MM.1S (cell line): ENCODE data around the gene ARL5B.

ENCODE experiments used
- DNase-seq: peaks from one replicate; pipeline ENCODE4 v3.0.0-alpha.2; 2015
- H2AFZ ChIP-seq: fragments of 300-600 bp; sonication (generic); 2 replicates; pipeline ENCODE4 v1.6.0; 2016; ENCODE audit warnings: antibody characterized with exemption, low read length
- H3F3A ChIP-seq: fragments of 300-600 bp; sonication (generic); 2 replicates; pipeline ENCODE4 v1.6.1; 2016; ENCODE audit warnings: mild to moderate bottlenecking, antibody characterized with exemption, low read length, moderate library complexity, mixed read lengths; ENCODE audit not compliant: insufficient read depth
- H3K27ac ChIP-seq: fragments of 300-600 bp; sonication (generic); 2 replicates; pipeline ENCODE4 v1.5.1; 2016; ENCODE audit warnings: mild to moderate bottlenecking, low read length
- H3K27me3 ChIP-seq: fragments of 300-600 bp; sonication (generic); replicated peaks from 2 replicates; pipeline ENCODE4 v1.6.0; 2016; ENCODE audit warnings: low read length; ENCODE audit not compliant: insufficient read depth
- H3K36me3 ChIP-seq: fragments of 300-600 bp; sonication (generic); replicated peaks from 2 replicates; pipeline ENCODE4 v1.6.1; 2016; ENCODE audit warnings: mild to moderate bottlenecking, low read length, mixed read lengths; ENCODE audit not compliant: insufficient read depth
- H3K4me1 ChIP-seq: fragments of 300-600 bp; sonication (generic); 2 replicates; pipeline ENCODE4 v1.6.1; 2016; ENCODE audit warnings: low read length, mixed read lengths
- H3K4me2 ChIP-seq: fragments of 300-600 bp; sonication (generic); 2 replicates; pipeline ENCODE4 v1.6.0; 2016; ENCODE audit warnings: low read depth, low read length
- H3K4me3 ChIP-seq: fragments of 300-600 bp; sonication (generic); 2 replicates; pipeline ENCODE4 v1.5.1; 2016; ENCODE audit warnings: low read length, mixed read lengths
- H3K79me2 ChIP-seq: fragments of 300-600 bp; sonication (generic); 2 replicates; pipeline ENCODE4 v1.6.1; 2016; ENCODE audit warnings: mixed run types, low read length, mixed read lengths
- H3K9ac ChIP-seq: fragments of 300-600 bp; sonication (generic); 2 replicates; pipeline ENCODE4 v1.6.1; 2016; ENCODE audit warnings: low read length, mixed read lengths
- H3K9me2 ChIP-seq: fragments of 300-600 bp; sonication (generic); replicated peaks from 2 replicates; pipeline ENCODE4 v1.6.1; 2016; ENCODE audit warnings: mild to moderate bottlenecking, low read length, mixed read lengths; ENCODE audit not compliant: insufficient read depth
- H3K9me3 ChIP-seq: fragments of 300-600 bp; sonication (generic); replicated peaks from 2 replicates; pipeline ENCODE4 v1.6.1; 2016; ENCODE audit warnings: mild to moderate bottlenecking, low read length, mixed read lengths; ENCODE audit not compliant: insufficient read depth
- H4K20me1 ChIP-seq: fragments of 300-600 bp; sonication (generic); 2 replicates; pipeline ENCODE4 v1.6.1; 2016; ENCODE audit warnings: mild to moderate bottlenecking, low read length, moderate library complexity, mixed read lengths; ENCODE audit not compliant: insufficient read depth
- EZH2 ChIP-seq: fragments of 300-600 bp; sonication (generic); optimal IDR thresholded peaks from 2 replicates; pipeline ENCODE3; 2017; ENCODE audit warnings: low read depth, mild to moderate bottlenecking, antibody characterized with exemption, low read length, mixed read lengths
- EZH2phosphoT487 ChIP-seq: fragments of 300-600 bp; sonication (generic); IDR thresholded peaks from 2 replicates; pipeline ENCODE4 v1.6.1; 2018; ENCODE audit warnings: antibody characterized with exemption, low read length
- TF ChIP-seq, protein P1 (sequence below): fragments of 300-600 bp; sonication (generic); IDR thresholded peaks from 2 replicates; pipeline ENCODE4 v1.5.1; 2016; ENCODE audit warnings: antibody characterized with exemption, low read length, mixed read lengths

Gene ARL5B

DNA sequence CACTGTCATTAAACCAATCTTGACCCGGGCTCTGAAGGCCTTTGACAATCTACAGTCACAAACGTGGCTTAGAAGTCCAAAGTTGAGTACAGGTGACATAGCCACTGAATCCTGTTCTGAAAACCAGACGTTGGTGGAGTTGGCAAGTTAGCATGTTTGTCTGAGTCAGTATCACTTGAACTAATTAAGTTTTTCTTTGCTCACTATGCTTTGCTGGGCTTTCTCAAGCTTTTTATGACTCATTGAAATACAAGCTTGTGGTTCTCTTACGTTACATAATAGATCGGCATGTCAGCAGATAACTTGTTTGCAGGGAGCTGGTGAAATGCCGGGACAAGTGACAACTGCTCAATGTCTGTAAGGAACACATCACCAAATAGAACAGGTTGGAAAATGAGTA, 53.8 kb downstream of the ARL5B start:
- H3K27me3 ChIP-seq = no peaks in the 10 kb centered on the region
- no peaks in the 10 kb centered on the region for H4K20me1 ChIP-seq
- no peaks in the 10 kb centered on the region for H3F3A ChIP-seq
- no peak overlapping the region for H3K27ac ChIP-seq
- no peaks in the 10 kb centered on the region for H3K79me2 ChIP-seq
- H2AFZ ChIP-seq = no peak overlapping the region
- H3K4me2 ChIP-seq = no peak overlapping the region
- no peak overlapping the region for H3K4me3 ChIP-seq
- H3K4me1 ChIP-seq = no peaks in the 10 kb centered on the region
- DNase-seq = no peak
- no peaks in the 10 kb centered on the region for H3K36me3 ChIP-seq
- no peak overlapping the region for H3K9ac ChIP-seq
- H3K9me3 ChIP-seq = no peaks in the 10 kb centered on the region
- no peak for TF ChIP-seq EZH2
- TF ChIP-seq EZH2phosphoT487 = no peak
- TF ChIP-seq, protein P1, sequence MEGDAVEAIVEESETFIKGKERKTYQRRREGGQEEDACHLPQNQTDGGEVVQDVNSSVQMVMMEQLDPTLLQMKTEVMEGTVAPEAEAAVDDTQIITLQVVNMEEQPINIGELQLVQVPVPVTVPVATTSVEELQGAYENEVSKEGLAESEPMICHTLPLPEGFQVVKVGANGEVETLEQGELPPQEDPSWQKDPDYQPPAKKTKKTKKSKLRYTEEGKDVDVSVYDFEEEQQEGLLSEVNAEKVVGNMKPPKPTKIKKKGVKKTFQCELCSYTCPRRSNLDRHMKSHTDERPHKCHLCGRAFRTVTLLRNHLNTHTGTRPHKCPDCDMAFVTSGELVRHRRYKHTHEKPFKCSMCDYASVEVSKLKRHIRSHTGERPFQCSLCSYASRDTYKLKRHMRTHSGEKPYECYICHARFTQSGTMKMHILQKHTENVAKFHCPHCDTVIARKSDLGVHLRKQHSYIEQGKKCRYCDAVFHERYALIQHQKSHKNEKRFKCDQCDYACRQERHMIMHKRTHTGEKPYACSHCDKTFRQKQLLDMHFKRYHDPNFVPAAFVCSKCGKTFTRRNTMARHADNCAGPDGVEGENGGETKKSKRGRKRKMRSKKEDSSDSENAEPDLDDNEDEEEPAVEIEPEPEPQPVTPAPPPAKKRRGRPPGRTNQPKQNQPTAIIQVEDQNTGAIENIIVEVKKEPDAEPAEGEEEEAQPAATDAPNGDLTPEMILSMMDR = no peak
- no peaks in the 10 kb centered on the region for H3K9me2 ChIP-seq

DNA sequence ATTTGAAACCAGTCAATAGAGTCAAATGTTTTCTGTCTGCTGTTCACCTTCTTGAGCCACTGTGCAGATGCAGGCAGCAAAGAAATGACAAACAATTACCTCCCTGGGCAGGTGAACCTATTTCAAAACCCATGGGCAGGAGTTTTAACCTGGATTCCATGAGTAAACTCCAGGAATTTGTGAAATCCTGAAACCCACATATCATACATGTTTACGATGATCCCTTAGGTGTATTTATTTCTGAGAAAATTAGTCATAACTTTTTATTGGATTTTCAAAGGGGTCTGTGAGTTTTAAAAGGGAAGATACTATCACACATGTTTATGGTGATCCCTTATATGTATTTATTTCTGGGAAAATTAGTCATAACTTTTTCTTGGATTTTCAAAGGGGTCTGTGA, 59.8 kb downstream of the ARL5B start:
- Histone ChIP-seq H2AFZ (no peak overlapping the region), H3K9me3 (no peaks in the 10 kb centered on the region), H4K20me1 (no peaks in the 10 kb centered on the region), H3K4me2 (no peak overlapping the region), H3F3A (no peaks in the 10 kb centered on the region), H3K9me2 (no peaks in the 10 kb centered on the region), H3K4me3 (no peak overlapping the region), H3K27ac (no peak overlapping the region), H3K27me3 (no peaks in the 10 kb centered on the region), H3K4me1 (no peaks in the 10 kb centered on the region), H3K9ac (no peak overlapping the region), H3K79me2 (no peaks in the 10 kb centered on the region), H3K36me3 (no peaks in the 10 kb centered on the region)
- TF ChIP-seq EZH2phosphoT487 = no peak
- no peak for TF ChIP-seq EZH2
- TF ChIP-seq, protein P1 = no peak
- no peak for DNase-seq

DNA sequence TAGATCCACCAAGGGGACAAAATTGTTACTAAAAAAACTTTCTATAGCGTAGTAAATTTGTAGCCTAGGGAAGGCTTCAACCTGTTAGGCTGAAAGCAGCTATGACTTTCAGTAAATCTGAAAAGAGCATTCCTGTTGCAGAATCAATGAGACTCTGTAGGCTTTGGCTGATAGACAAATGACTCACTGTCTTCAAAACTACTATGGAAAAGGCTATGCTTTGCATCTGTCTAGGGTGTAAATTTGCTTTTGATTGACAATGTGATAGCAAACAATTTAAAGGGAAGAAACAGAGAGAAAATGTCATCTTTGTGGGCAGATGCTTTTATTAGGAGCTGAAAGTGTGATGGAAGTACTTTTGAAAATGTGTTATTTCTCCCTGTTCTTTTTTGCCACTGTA, 60.6 kb downstream of the ARL5B start:
- Histone ChIP-seq H3K4me1 (no peaks in the 10 kb centered on the region), H3K9me2 (no peaks in the 10 kb centered on the region), H2AFZ (no peak overlapping the region), H3K36me3 (no peaks in the 10 kb centered on the region), H3K4me2 (no peak overlapping the region), H4K20me1 (no peaks in the 10 kb centered on the region), H3K27ac (no peak overlapping the region), H3F3A (no peaks in the 10 kb centered on the region), H3K9ac (no peak overlapping the region), H3K27me3 (no peaks in the 10 kb centered on the region), H3K4me3 (no peak overlapping the region), H3K9me3 (no peaks in the 10 kb centered on the region), H3K79me2 (no peaks in the 10 kb centered on the region)
- DNase-seq = no peak
- no peak for TF ChIP-seq EZH2phosphoT487
- TF ChIP-seq EZH2 = no peak
- TF ChIP-seq, protein P1 = no peak
